ENCODE data around the gene FGD6.

DNA sequence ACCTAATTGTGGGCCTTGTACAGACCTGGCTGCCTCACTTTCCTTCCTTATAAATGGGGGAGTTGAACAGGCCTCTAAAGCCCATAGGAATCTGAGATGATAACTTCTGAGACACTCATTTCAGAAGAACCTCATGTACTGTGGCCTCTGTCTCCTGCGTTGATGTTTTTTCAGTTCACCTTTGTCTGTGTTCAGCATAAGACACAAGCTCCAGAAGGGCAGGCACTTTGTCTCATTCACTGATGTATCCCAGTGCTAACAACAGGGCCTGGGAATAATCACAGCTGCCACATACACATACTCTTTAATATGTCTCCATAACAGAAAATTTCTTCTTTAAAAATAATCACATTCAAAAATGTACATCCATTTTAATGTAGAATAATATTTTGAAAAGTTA, 3.3 kb downstream of the FGD6 start:
- TF ChIP-seq, protein P1, sequence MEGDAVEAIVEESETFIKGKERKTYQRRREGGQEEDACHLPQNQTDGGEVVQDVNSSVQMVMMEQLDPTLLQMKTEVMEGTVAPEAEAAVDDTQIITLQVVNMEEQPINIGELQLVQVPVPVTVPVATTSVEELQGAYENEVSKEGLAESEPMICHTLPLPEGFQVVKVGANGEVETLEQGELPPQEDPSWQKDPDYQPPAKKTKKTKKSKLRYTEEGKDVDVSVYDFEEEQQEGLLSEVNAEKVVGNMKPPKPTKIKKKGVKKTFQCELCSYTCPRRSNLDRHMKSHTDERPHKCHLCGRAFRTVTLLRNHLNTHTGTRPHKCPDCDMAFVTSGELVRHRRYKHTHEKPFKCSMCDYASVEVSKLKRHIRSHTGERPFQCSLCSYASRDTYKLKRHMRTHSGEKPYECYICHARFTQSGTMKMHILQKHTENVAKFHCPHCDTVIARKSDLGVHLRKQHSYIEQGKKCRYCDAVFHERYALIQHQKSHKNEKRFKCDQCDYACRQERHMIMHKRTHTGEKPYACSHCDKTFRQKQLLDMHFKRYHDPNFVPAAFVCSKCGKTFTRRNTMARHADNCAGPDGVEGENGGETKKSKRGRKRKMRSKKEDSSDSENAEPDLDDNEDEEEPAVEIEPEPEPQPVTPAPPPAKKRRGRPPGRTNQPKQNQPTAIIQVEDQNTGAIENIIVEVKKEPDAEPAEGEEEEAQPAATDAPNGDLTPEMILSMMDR (IDR thresholded peaks at IDR 0.05; ENCODE audit: low read length) = no peak
- no peak for TF ChIP-seq EZH2 (IDR thresholded peaks at IDR 0.05; ENCODE audit: borderline replicate concordance, low read length)
